ENCODE measurements around the gene SYNPO.
A peak's percentile ranks its signal among the peaks of the same experiment; 100 is the strongest.

The SYNPO gene

GRCh38 chr5:150613991-150614660 lies 26.3 kb upstream of the SYNPO start:
- H3K27ac ChIP-seq (ENCODE audit: low read depth, low read length), result no peak overlapping the region
- H3K9me2 ChIP-seq (replicated peaks; ENCODE audit: control insufficient read depth, low read length), result no peaks in the 10 kb centered on the region
- H3K9me3 ChIP-seq (ENCODE audit: control insufficient read depth, insufficient read depth, low read length), result no peaks in the 10 kb centered on the region
- no peaks in the 10 kb centered on the region for H3K36me3 ChIP-seq (ENCODE audit: control insufficient read depth, low read length)
- H3F3A ChIP-seq (ENCODE audit: control insufficient read depth, insufficient read depth), result no peaks in the 10 kb centered on the region
- no peaks in the 10 kb centered on the region for H3K79me2 ChIP-seq (ENCODE audit: control insufficient read depth, low read length)
- H4K20me1 ChIP-seq (ENCODE audit: control insufficient read depth, insufficient read depth, low read depth, low read length), result no peaks in the 10 kb centered on the region
- H3K27me3 ChIP-seq (ENCODE audit: control insufficient read depth, low read length), result peaks cover 3% of the 10 kb centered on the region; the same call in 1 of the 2 replicates
- H3K4me2 ChIP-seq (ENCODE audit: low read length), result no peak overlapping the region
- TF ChIP-seq EZH2phosphoT487 (IDR thresholded peaks at IDR 0.05; ENCODE audit: borderline replicate concordance, low read length) (no peak), CTCF (IDR thresholded peaks at IDR 0.05; ENCODE audit: low read depth, low read length, poor library complexity, severe bottlenecking) (peak; percentile 33)
- H3K4me3 ChIP-seq (ENCODE audit: low read length), result no peak overlapping the region
- no peaks in the 10 kb centered on the region for H3K4me1 ChIP-seq (ENCODE audit: control insufficient read depth, low read length)

- Histone ChIP-seq H3K4me3 (ENCODE audit: low read length) (no peak overlapping the region), H3K27me3 (ENCODE audit: control insufficient read depth, low read length) (peaks cover 3% of the 10 kb centered on the region; the same call in 1 of the 2 replicates), H3K79me2 (ENCODE audit: control insufficient read depth, low read length) (no peaks in the 10 kb centered on the region), H3K4me2 (ENCODE audit: low read length) (no peak overlapping the region), H3F3A (ENCODE audit: control insufficient read depth, insufficient read depth) (no peaks in the 10 kb centered on the region), H4K20me1 (ENCODE audit: control insufficient read depth, insufficient read depth, low read depth, low read length) (no peaks in the 10 kb centered on the region), H3K9me2 (replicated peaks; ENCODE audit: control insufficient read depth, low read length) (no peaks in the 10 kb centered on the region), H3K9me3 (ENCODE audit: control insufficient read depth, insufficient read depth, low read length) (no peaks in the 10 kb centered on the region), H3K27ac (ENCODE audit: low read depth, low read length) (no peak overlapping the region), H3K36me3 (ENCODE audit: control insufficient read depth, low read length) (no peaks in the 10 kb centered on the region), H3K4me1 (ENCODE audit: control insufficient read depth, low read length) (no peaks in the 10 kb centered on the region)
- TF ChIP-seq EZH2phosphoT487 (IDR thresholded peaks at IDR 0.05; ENCODE audit: borderline replicate concordance, low read length) (no peak), CTCF (IDR thresholded peaks at IDR 0.05; ENCODE audit: low read depth, low read length, poor library complexity, severe bottlenecking) (no peak)
Observed at GRCh38 chr5:150614661-150615060, 25.8 kb upstream of the SYNPO start.

GRCh38 chr5:150615141-150615699 lies 25.2 kb upstream of the SYNPO start:
- H3K9me2 ChIP-seq (replicated peaks; ENCODE audit: control insufficient read depth, low read length), result no peaks in the 10 kb centered on the region

More at GRCh38 chr5:150615141-150615699, 25.2 kb upstream of the SYNPO start:
- Histone ChIP-seq H3F3A (ENCODE audit: control insufficient read depth, insufficient read depth) (no peaks in the 10 kb centered on the region), H4K20me1 (ENCODE audit: control insufficient read depth, insufficient read depth, low read depth, low read length) (no peaks in the 10 kb centered on the region), H3K36me3 (ENCODE audit: control insufficient read depth, low read length) (no peaks in the 10 kb centered on the region), H3K4me2 (ENCODE audit: low read length) (no peak overlapping the region), H3K9me3 (ENCODE audit: control insufficient read depth, insufficient read depth, low read length) (no peaks in the 10 kb centered on the region), H3K79me2 (ENCODE audit: control insufficient read depth, low read length) (no peaks in the 10 kb centered on the region), H3K27me3 (ENCODE audit: control insufficient read depth, low read length) (peaks cover 3% of the 10 kb centered on the region; the same call in 1 of the 2 replicates), H3K4me1 (ENCODE audit: control insufficient read depth, low read length) (no peaks in the 10 kb centered on the region), H3K27ac (ENCODE audit: low read depth, low read length) (no peak overlapping the region), H3K4me3 (ENCODE audit: low read length) (no peak overlapping the region)
- TF ChIP-seq EZH2phosphoT487 (IDR thresholded peaks at IDR 0.05; ENCODE audit: borderline replicate concordance, low read length), result no peak
- no peak for TF ChIP-seq CTCF (IDR thresholded peaks at IDR 0.05; ENCODE audit: low read depth, low read length, poor library complexity, severe bottlenecking)

All from DOHH2 (cell line).